Neural cell (in vitro differentiated cells): Measurements from ENCODE around the gene EXOC2. TPM values are rescaled to one million over a fixed set of nuclear protein-coding genes. Genes with fewer than 3 reads are reported as not detected.
"Not testable (repeated sequence)": the region's sequence is repeated elsewhere in the genome, so short reads cannot be mapped to it uniquely, and the experiment has no call there.

Experiments
- H2AFZ ChIP-seq: fragments of 200-600, 300-800 bp; sonication (generic), shearing (Covaris generic); 2 replicates; pipeline ENCODE4 v1.6.0; 2014; ENCODE audit warnings: low read depth, mild to moderate bottlenecking, antibody characterized with exemption, low read length, moderate library complexity
- H3F3A ChIP-seq: fragments of 200-600 bp; shearing (Covaris generic); 2 replicates; pipeline ENCODE4 v1.6.1; 2016; ENCODE audit warnings: mild to moderate bottlenecking, moderate library complexity, mixed read lengths, antibody characterized with exemption, low read length; ENCODE audit not compliant: insufficient read depth, poor library complexity, severe bottlenecking
- H3K27ac ChIP-seq: fragments of 200-600, 300-800 bp; sonication (generic), shearing (Covaris generic); 2 replicates; pipeline ENCODE4 v1.5.1; 2014; ENCODE audit warnings: mild to moderate bottlenecking, low read length, moderate library complexity
- H3K27me3 ChIP-seq: fragments of 300-800, 200-600 bp; sonication (generic), shearing (Covaris generic); 2 replicates; pipeline ENCODE4 v1.6.0; 2014; ENCODE audit warnings: mild to moderate bottlenecking, low read depth, low read length, moderate library complexity; ENCODE audit not compliant: insufficient read depth
- H3K36me3 ChIP-seq: fragments of 300-800, 200-600 bp; sonication (generic), shearing (Covaris generic); 2 replicates; pipeline ENCODE4 v1.5.1; 2014; ENCODE audit warnings: mild to moderate bottlenecking, antibody characterized with exemption, low read length, moderate library complexity; ENCODE audit not compliant: insufficient read depth
- H3K4me2 ChIP-seq: fragments of 300-800, 200-600 bp; sonication (generic), shearing (Covaris generic); 2 replicates; pipeline ENCODE4 v1.6.0; 2014; ENCODE audit warnings: mild to moderate bottlenecking, low read length
- H3K4me3 ChIP-seq: fragments of 300-800, 200-600 bp; sonication (generic), shearing (Covaris generic); 2 replicates; pipeline ENCODE4 v1.5.1; 2014; ENCODE audit warnings: mild to moderate bottlenecking, low read length, moderate library complexity
- H3K79me2 ChIP-seq: fragments of 200-600 bp; shearing (Covaris generic); replicated peaks from 2 replicates; pipeline ENCODE4 v1.6.0; 2014; ENCODE audit warnings: mild to moderate bottlenecking, low read length, moderate library complexity; ENCODE audit not compliant: insufficient read depth
- H3K9ac ChIP-seq: fragments of 300-800, 200-600 bp; sonication (generic), shearing (Covaris generic); 2 replicates; pipeline ENCODE4 v1.6.1; 2016; ENCODE audit warnings: mild to moderate bottlenecking, low read length, mixed read lengths
- H3K9me2 ChIP-seq: fragments of 200-600 bp; shearing (Covaris generic); 2 replicates; pipeline ENCODE4 v1.6.1; 2016; ENCODE audit warnings: mild to moderate bottlenecking, low read length, mixed read lengths; ENCODE audit not compliant: insufficient read depth
- H3K9me3 ChIP-seq: fragments of 200-600, 300-800 bp; sonication (generic), shearing (Covaris generic); 2 replicates; pipeline ENCODE4 v1.6.1; 2016; ENCODE audit warnings: mild to moderate bottlenecking, mixed run types, low read length, moderate library complexity, mixed read lengths
- H4K20me1 ChIP-seq: fragments of 200-600 bp; shearing (Covaris generic); 2 replicates; pipeline ENCODE4 v1.6.1; 2016; ENCODE audit warnings: mild to moderate bottlenecking, mixed run types; ENCODE audit not compliant: insufficient read depth
- EP300 ChIP-seq: fragments of 450-650 bp; conservative IDR thresholded peaks from 2 replicates; pipeline ENCODE4 v1.6.1; 2014; ENCODE audit warnings: antibody characterized with exemption, mild to moderate bottlenecking, moderate library complexity; ENCODE audit not compliant: poor library complexity, severe bottlenecking
- EZH2 ChIP-seq: fragments of 200-600, 300-800 bp; shearing (Covaris generic), sonication (generic); IDR thresholded peaks from 2 replicates; pipeline ENCODE4 v1.6.1; 2014; ENCODE audit warnings: antibody characterized with exemption, low read length, borderline replicate concordance, mild to moderate bottlenecking; ENCODE audit not compliant: insufficient read depth, poor library complexity, severe bottlenecking
- MXI1 ChIP-seq: fragments of 450-650 bp; conservative IDR thresholded peaks from 2 replicates; pipeline ENCODE4 v1.6.1; 2014; ENCODE audit warnings: antibody characterized with exemption, mild to moderate bottlenecking; ENCODE audit not compliant: poor library complexity, severe bottlenecking
- POLR2AphosphoS5 ChIP-seq: IDR thresholded peaks from 2 replicates; pipeline ENCODE4 v1.6.1; 2012
- RAD21 ChIP-seq: fragments of 450-650 bp; conservative IDR thresholded peaks from 2 replicates; pipeline ENCODE4 v1.6.1; 2014; ENCODE audit warnings: antibody characterized with exemption, mild to moderate bottlenecking, moderate library complexity
- SMC3 ChIP-seq: fragments of 450-650 bp; conservative IDR thresholded peaks from 2 replicates; pipeline ENCODE4 v1.6.1; 2014; ENCODE audit warnings: antibody characterized with exemption, mild to moderate bottlenecking, moderate library complexity; ENCODE audit not compliant: poor library complexity
- TAF1 ChIP-seq: IDR thresholded peaks from 2 replicates; pipeline ENCODE4 v1.6.1; 2012; ENCODE audit warnings: low read depth
- polyA plus RNA-seq: library from polyadenylated mRNA; depleted of rRNA; stranded (reverse); fragments of >200 nt; gene quantifications from 2 replicates; pipeline ENCODE4 v1.2.3, GENCODE V29; 2014
- TF ChIP-seq, protein P1 (sequence below): fragments of 450-650 bp; IDR thresholded peaks from 2 replicates; pipeline ENCODE4 v1.5.1; 2014; ENCODE audit warnings: antibody characterized with exemption, mild to moderate bottlenecking, moderate library complexity; ENCODE audit not compliant: poor library complexity, severe bottlenecking
- TF ChIP-seq, protein P2 (sequence below): IDR thresholded peaks from 2 replicates; pipeline ENCODE4 v1.6.1; 2012; ENCODE audit warnings: borderline replicate concordance

The EXOC2 gene
- polyA plus RNA-seq, 1 donor from 2014 or later, result 38.6 TPM

DNA sequence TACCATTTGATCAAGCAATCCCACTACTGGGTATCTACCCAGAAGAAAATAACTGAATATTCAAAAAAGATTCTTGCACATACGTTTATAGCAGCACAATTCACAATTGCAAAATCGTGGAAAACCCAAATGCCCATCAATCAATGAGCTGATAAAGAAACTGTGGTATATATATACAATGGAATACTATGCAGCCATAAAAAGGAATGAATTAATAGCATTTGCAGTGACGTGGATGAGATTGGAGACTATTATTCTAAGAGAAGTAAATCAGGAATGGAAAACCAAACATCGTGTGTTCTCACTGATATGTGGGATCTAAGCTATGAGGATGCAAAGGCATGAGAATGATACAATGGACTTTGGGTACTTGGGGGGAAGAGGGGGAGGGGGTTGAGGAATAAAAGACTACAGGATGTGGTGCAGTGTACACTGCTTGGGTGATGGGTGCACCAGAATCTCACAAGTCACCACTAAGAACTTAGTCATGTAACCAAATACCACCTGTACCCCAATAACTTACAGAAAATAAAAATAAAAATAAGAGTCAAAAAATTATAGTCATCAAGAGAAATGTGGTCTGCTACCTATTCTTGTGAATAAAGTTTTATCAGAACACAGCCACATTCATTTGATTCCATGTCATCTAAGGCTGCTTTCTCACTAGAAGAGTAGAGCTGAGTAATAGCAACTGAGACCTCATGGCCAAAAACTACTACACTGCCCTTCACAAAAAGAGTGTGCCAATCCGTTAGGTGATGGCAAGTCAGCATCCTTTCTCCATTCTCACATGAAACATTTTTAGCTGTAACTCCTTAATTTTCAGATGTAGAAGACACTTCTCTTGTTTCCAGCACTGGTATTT, 27.3 kb downstream of the EXOC2 start:
- H3K9me2 ChIP-seq, result no peaks in the 10 kb centered on the region
- no peak overlapping the region for H3K4me3 ChIP-seq
- no peaks in the 10 kb centered on the region for H3K36me3 ChIP-seq
- H3K9me3 ChIP-seq, result peaks cover 3% of the 10 kb centered on the region
- H4K20me1 ChIP-seq, result no peaks in the 10 kb centered on the region
- no peaks in the 10 kb centered on the region for H3F3A ChIP-seq
- no peaks in the 10 kb centered on the region for H3K27me3 ChIP-seq
- H3K4me2 ChIP-seq, result no peak overlapping the region
- H2AFZ ChIP-seq, result no peak overlapping the region
- peaks cover 2% of the 10 kb centered on the region for H3K79me2 ChIP-seq
- no peak overlapping the region for H3K9ac ChIP-seq
- no peak overlapping the region for H3K27ac ChIP-seq
- TF ChIP-seq EP300, result no peak
- no peak for TF ChIP-seq EZH2
- TF ChIP-seq, protein P1, sequence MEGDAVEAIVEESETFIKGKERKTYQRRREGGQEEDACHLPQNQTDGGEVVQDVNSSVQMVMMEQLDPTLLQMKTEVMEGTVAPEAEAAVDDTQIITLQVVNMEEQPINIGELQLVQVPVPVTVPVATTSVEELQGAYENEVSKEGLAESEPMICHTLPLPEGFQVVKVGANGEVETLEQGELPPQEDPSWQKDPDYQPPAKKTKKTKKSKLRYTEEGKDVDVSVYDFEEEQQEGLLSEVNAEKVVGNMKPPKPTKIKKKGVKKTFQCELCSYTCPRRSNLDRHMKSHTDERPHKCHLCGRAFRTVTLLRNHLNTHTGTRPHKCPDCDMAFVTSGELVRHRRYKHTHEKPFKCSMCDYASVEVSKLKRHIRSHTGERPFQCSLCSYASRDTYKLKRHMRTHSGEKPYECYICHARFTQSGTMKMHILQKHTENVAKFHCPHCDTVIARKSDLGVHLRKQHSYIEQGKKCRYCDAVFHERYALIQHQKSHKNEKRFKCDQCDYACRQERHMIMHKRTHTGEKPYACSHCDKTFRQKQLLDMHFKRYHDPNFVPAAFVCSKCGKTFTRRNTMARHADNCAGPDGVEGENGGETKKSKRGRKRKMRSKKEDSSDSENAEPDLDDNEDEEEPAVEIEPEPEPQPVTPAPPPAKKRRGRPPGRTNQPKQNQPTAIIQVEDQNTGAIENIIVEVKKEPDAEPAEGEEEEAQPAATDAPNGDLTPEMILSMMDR, result no peak
- no peak for TF ChIP-seq TAF1
- TF ChIP-seq RAD21, result no peak
- TF ChIP-seq, protein P2, sequence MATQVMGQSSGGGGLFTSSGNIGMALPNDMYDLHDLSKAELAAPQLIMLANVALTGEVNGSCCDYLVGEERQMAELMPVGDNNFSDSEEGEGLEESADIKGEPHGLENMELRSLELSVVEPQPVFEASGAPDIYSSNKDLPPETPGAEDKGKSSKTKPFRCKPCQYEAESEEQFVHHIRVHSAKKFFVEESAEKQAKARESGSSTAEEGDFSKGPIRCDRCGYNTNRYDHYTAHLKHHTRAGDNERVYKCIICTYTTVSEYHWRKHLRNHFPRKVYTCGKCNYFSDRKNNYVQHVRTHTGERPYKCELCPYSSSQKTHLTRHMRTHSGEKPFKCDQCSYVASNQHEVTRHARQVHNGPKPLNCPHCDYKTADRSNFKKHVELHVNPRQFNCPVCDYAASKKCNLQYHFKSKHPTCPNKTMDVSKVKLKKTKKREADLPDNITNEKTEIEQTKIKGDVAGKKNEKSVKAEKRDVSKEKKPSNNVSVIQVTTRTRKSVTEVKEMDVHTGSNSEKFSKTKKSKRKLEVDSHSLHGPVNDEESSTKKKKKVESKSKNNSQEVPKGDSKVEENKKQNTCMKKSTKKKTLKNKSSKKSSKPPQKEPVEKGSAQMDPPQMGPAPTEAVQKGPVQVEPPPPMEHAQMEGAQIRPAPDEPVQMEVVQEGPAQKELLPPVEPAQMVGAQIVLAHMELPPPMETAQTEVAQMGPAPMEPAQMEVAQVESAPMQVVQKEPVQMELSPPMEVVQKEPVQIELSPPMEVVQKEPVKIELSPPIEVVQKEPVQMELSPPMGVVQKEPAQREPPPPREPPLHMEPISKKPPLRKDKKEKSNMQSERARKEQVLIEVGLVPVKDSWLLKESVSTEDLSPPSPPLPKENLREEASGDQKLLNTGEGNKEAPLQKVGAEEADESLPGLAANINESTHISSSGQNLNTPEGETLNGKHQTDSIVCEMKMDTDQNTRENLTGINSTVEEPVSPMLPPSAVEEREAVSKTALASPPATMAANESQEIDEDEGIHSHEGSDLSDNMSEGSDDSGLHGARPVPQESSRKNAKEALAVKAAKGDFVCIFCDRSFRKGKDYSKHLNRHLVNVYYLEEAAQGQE, result no peak
- no peak for TF ChIP-seq MXI1
- no peak for TF ChIP-seq POLR2AphosphoS5
- TF ChIP-seq SMC3, result no peak

DNA sequence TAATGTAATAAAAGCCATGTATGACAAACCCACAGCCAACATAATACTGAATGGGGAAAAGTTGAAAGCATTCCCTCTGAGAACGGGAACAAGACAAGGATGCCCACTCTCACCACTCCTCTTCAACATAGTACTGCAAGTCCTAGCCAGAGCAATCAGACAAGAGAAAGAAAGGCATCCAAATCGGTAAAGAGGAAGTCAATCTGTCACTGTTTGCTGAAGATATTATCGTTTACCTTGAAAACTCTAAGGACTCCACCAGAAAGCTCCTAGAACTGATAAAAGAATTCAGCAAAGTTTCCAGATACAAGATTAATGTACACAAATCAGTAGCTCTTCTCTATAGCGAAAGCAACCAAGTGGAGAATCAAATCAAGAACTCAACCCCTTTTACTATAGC, 29.2 kb downstream of the EXOC2 start:
- H3K9me3 ChIP-seq, H3K4me2 ChIP-seq, H3K4me3 ChIP-seq, H4K20me1 ChIP-seq, H3F3A ChIP-seq, H3K36me3 ChIP-seq, H3K79me2 ChIP-seq, H3K9ac ChIP-seq, H2AFZ ChIP-seq, H3K9me2 ChIP-seq, H3K27ac ChIP-seq, H3K27me3 ChIP-seq: not testable (repeated sequence)
